Measurements from ENCODE around the gene RSPH6A. TPM values are rescaled to one million over a fixed set of nuclear protein-coding genes. Genes with fewer than 3 reads are reported as not detected.

The RSPH6A gene
- total RNA-seq, 2 donors from 2014 or later: not detected

GRCh38 chr19:45763691-45764294 lies 51.3 kb downstream of the RSPH6A start:
- peak overlapping the region; percentile 53 for H3K4me3 ChIP-seq
- ATAC-seq (ENCODE audit: insufficient number of reproducible peaks, low FRiP score, low read depth): no peak
- DNase-seq (ENCODE audit: low spot score): no peak

GRCh38 chr19:45762870-45763631 lies 52.1 kb downstream of the RSPH6A start:
- no peak for TF ChIP-seq CTCF (IDR thresholded peaks at IDR 0.05)
- H3K4me1 ChIP-seq (ENCODE audit: control insufficient read depth in 1 of 2, low read depth in 2 of 2): peaks cover 31 to 41% of the 10 kb centered on the region in 2 donors
- ATAC-seq (ENCODE audit: insufficient number of reproducible peaks, low FRiP score, low read depth): no peak
- no peaks in the 10 kb centered on the region for H3K36me3 ChIP-seq
- no peak overlapping the region for H3K27ac ChIP-seq
- H3K4me3 ChIP-seq: no peak overlapping the region
- no peak for DNase-seq (ENCODE audit: low spot score)
- no peaks in the 10 kb centered on the region for H3K9me3 ChIP-seq
- H3K27me3 ChIP-seq (replicated peaks; ENCODE audit: insufficient read depth): no peaks in the 10 kb centered on the region

More at GRCh38 chr19:45763691-45764294, 51.3 kb downstream of the RSPH6A start:
- Histone ChIP-seq H3K36me3 (no peaks in the 10 kb centered on the region), H3K27me3 (replicated peaks; ENCODE audit: insufficient read depth) (no peaks in the 10 kb centered on the region), H3K9me3 (no peaks in the 10 kb centered on the region), H3K4me1 (ENCODE audit: control insufficient read depth in 1 of 2, low read depth in 2 of 2) (peaks cover 31 to 41% of the 10 kb centered on the region in 2 donors), H3K27ac (peak overlapping the region; percentile 94 to 98)
- no peak for TF ChIP-seq CTCF (IDR thresholded peaks at IDR 0.05)

- no peak overlapping the region for H3K27ac ChIP-seq
- no peaks in the 10 kb centered on the region for H3K36me3 ChIP-seq
- H3K9me3 ChIP-seq: no peaks in the 10 kb centered on the region
- TF ChIP-seq CTCF (IDR thresholded peaks at IDR 0.05): no peak
- no peak overlapping the region for H3K4me3 ChIP-seq
- DNase-seq (ENCODE audit: low spot score) (no peak), ATAC-seq (ENCODE audit: insufficient number of reproducible peaks, low FRiP score, low read depth) (no peak)
- no peaks in the 10 kb centered on the region for H3K27me3 ChIP-seq (replicated peaks; ENCODE audit: insufficient read depth)
- peaks cover 31 to 37% of the 10 kb centered on the region in 2 donors for H3K4me1 ChIP-seq (ENCODE audit: control insufficient read depth in 1 of 2, low read depth in 2 of 2)
These were observed 53.4 kb downstream of the RSPH6A start for GRCh38 chr19:45761714-45762113.

GRCh38 chr19:45758921-45759320 lies 56.2 kb downstream of the RSPH6A start:
- no peak for TF ChIP-seq CTCF (IDR thresholded peaks at IDR 0.05)
- H3K4me3 ChIP-seq: no peak overlapping the region
- no peak for ATAC-seq (ENCODE audit: insufficient number of reproducible peaks, low FRiP score, low read depth)

GRCh38 chr19:45757695-45758094 lies 57.4 kb downstream of the RSPH6A start:
- DNase-seq (ENCODE audit: low spot score) (no peak), ATAC-seq (ENCODE audit: insufficient number of reproducible peaks, low FRiP score, low read depth) (no peak)
- Histone ChIP-seq H3K36me3 (no peaks in the 10 kb centered on the region), H3K27ac (no peak overlapping the region), H3K4me1 (ENCODE audit: control insufficient read depth in 1 of 2, low read depth in 2 of 2) (no peaks in the 10 kb centered on the region), H3K9me3 (no peaks in the 10 kb centered on the region), H3K4me3 (no peak overlapping the region), H3K27me3 (replicated peaks; ENCODE audit: insufficient read depth) (no peaks in the 10 kb centered on the region)
- no peak for TF ChIP-seq CTCF (IDR thresholded peaks at IDR 0.05)

More at GRCh38 chr19:45758921-45759320, 56.2 kb downstream of the RSPH6A start:
- Histone ChIP-seq H3K4me1 (ENCODE audit: control insufficient read depth in 1 of 2, low read depth in 2 of 2) (peaks cover 4 to 9% of the 10 kb centered on the region in 2 donors), H3K27ac (no peak overlapping the region), H3K9me3 (no peaks in the 10 kb centered on the region), H3K27me3 (replicated peaks; ENCODE audit: insufficient read depth) (no peaks in the 10 kb centered on the region), H3K36me3 (no peaks in the 10 kb centered on the region)
- DNase-seq (ENCODE audit: low spot score): no peak
